ENCODE measurements around the gene OXTR. TPM values are rescaled to one million over a fixed set of nuclear protein-coding genes. Genes with fewer than 3 reads are reported as not detected.

OXTR gene
- total and polyA plus RNA-seq, 2 experiments from 2014 or later: 5.5 to 9.3 TPM

GRCh38 chr3:8794247-8794646, 24.8 kb upstream of the OXTR start:
- no peaks in the 10 kb centered on the region for H3K79me2 ChIP-seq (replicated peaks; ENCODE audit: insufficient read depth)
- H2AFZ ChIP-seq: no peak overlapping the region
- DNase-seq (ENCODE audit: low spot score): no peak
- Mint-ChIP-seq H3K4me1 (no peaks in the 10 kb centered on the region), H3K36me3 (ENCODE audit: low read depth) (no peaks in the 10 kb centered on the region), H3K9me3 (no peaks in the 10 kb centered on the region; the same call in 2 of the 3 replicates), H3K27ac (no peak overlapping the region), H3K27me3 (ENCODE audit: insufficient read depth, low read depth, poor library complexity) (peaks cover 6% of the 10 kb centered on the region), H3K4me3 (no peak overlapping the region)
- ATAC-seq: no peak
- H3F3A ChIP-seq (replicated peaks; ENCODE audit: low read depth): no peaks in the 10 kb centered on the region
- no peak overlapping the region for H3K27ac ChIP-seq (ENCODE audit: low read depth)
- no peak for TF ChIP-seq JUNB (IDR thresholded peaks at IDR 0.05; ENCODE audit: unreplicated experiment)
- TF ChIP-seq POLR2AphosphoS5 (IDR thresholded peaks at IDR 0.05; ENCODE audit: low read depth): no peak
- TF ChIP-seq NANOG (IDR thresholded peaks at IDR 0.05; ENCODE audit: borderline replicate concordance): no peak
- TF ChIP-seq, protein P1, sequence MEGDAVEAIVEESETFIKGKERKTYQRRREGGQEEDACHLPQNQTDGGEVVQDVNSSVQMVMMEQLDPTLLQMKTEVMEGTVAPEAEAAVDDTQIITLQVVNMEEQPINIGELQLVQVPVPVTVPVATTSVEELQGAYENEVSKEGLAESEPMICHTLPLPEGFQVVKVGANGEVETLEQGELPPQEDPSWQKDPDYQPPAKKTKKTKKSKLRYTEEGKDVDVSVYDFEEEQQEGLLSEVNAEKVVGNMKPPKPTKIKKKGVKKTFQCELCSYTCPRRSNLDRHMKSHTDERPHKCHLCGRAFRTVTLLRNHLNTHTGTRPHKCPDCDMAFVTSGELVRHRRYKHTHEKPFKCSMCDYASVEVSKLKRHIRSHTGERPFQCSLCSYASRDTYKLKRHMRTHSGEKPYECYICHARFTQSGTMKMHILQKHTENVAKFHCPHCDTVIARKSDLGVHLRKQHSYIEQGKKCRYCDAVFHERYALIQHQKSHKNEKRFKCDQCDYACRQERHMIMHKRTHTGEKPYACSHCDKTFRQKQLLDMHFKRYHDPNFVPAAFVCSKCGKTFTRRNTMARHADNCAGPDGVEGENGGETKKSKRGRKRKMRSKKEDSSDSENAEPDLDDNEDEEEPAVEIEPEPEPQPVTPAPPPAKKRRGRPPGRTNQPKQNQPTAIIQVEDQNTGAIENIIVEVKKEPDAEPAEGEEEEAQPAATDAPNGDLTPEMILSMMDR (conservative IDR thresholded peaks at IDR 0.05; ENCODE audit: low read depth in 2 of 2): no peak
- no peak for TF ChIP-seq ZNF331 (CRISPR knock-in tag; IDR thresholded peaks at IDR 0.05; ENCODE audit: low read depth)
- no peak for TF ChIP-seq EZH2 (IDR thresholded peaks at IDR 0.05; ENCODE audit: low read depth, unreplicated experiment)
- TF ChIP-seq, protein P2, sequence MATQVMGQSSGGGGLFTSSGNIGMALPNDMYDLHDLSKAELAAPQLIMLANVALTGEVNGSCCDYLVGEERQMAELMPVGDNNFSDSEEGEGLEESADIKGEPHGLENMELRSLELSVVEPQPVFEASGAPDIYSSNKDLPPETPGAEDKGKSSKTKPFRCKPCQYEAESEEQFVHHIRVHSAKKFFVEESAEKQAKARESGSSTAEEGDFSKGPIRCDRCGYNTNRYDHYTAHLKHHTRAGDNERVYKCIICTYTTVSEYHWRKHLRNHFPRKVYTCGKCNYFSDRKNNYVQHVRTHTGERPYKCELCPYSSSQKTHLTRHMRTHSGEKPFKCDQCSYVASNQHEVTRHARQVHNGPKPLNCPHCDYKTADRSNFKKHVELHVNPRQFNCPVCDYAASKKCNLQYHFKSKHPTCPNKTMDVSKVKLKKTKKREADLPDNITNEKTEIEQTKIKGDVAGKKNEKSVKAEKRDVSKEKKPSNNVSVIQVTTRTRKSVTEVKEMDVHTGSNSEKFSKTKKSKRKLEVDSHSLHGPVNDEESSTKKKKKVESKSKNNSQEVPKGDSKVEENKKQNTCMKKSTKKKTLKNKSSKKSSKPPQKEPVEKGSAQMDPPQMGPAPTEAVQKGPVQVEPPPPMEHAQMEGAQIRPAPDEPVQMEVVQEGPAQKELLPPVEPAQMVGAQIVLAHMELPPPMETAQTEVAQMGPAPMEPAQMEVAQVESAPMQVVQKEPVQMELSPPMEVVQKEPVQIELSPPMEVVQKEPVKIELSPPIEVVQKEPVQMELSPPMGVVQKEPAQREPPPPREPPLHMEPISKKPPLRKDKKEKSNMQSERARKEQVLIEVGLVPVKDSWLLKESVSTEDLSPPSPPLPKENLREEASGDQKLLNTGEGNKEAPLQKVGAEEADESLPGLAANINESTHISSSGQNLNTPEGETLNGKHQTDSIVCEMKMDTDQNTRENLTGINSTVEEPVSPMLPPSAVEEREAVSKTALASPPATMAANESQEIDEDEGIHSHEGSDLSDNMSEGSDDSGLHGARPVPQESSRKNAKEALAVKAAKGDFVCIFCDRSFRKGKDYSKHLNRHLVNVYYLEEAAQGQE (IDR thresholded peaks at IDR 0.05; ENCODE audit: unreplicated experiment): no peak
- TF ChIP-seq ETS1 (IDR thresholded peaks at IDR 0.05): no peak
- TF ChIP-seq, protein P3, sequence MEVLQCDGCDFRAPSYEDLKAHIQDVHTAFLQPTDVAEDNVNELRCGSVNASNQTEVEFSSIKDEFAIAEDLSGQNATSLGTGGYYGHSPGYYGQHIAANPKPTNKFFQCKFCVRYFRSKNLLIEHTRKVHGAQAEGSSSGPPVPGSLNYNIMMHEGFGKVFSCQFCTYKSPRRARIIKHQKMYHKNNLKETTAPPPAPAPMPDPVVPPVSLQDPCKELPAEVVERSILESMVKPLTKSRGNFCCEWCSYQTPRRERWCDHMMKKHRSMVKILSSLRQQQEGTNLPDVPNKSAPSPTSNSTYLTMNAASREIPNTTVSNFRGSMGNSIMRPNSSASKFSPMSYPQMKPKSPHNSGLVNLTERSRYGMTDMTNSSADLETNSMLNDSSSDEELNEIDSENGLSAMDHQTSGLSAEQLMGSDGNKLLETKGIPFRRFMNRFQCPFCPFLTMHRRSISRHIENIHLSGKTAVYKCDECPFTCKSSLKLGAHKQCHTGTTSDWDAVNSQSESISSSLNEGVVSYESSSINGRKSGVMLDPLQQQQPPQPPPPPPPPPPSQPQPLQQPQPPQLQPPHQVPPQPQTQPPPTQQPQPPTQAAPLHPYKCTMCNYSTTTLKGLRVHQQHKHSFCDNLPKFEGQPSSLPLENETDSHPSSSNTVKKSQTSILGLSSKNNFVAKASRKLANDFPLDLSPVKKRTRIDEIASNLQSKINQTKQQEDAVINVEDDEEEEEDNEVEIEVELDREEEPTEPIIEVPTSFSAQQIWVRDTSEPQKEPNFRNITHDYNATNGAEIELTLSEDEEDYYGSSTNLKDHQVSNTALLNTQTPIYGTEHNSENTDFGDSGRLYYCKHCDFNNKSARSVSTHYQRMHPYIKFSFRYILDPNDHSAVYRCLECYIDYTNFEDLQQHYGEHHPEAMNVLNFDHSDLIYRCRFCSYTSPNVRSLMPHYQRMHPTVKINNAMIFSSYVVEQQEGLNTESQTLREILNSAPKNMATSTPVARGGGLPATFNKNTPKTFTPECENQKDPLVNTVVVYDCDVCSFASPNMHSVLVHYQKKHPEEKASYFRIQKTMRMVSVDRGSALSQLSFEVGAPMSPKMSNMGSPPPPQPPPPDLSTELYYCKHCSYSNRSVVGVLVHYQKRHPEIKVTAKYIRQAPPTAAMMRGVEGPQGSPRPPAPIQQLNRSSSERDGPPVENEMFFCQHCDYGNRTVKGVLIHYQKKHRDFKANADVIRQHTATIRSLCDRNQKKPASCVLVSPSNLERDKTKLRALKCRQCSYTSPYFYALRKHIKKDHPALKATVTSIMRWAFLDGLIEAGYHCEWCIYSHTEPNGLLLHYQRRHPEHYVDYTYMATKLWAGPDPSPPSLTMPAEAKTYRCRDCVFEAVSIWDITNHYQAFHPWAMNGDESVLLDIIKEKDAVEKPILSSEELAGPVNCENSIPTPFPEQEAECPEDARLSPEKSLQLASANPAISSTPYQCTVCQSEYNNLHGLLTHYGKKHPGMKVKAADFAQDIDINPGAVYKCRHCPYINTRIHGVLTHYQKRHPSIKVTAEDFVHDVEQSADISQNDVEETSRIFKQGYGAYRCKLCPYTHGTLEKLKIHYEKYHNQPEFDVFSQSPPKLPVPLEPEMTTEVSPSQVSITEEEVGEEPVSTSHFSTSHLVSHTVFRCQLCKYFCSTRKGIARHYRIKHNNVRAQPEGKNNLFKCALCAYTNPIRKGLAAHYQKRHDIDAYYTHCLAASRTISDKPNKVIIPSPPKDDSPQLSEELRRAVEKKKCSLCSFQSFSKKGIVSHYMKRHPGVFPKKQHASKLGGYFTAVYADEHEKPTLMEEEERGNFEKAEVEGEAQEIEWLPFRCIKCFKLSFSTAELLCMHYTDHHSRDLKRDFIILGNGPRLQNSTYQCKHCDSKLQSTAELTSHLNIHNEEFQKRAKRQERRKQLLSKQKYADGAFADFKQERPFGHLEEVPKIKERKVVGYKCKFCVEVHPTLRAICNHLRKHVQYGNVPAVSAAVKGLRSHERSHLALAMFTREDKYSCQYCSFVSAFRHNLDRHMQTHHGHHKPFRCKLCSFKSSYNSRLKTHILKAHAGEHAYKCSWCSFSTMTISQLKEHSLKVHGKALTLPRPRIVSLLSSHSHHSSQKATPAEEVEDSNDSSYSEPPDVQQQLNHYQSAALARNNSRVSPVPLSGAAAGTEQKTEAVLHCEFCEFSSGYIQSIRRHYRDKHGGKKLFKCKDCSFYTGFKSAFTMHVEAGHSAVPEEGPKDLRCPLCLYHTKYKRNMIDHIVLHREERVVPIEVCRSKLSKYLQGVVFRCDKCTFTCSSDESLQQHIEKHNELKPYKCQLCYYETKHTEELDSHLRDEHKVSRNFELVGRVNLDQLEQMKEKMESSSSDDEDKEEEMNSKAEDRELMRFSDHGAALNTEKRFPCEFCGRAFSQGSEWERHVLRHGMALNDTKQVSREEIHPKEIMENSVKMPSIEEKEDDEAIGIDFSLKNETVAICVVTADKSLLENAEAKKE (CRISPR knock-in tag; IDR thresholded peaks at IDR 0.05): no peak
- TF ChIP-seq EZH2phosphoT487 (IDR thresholded peaks at IDR 0.05; ENCODE audit: unreplicated experiment): no peak
- TF ChIP-seq ZNF114 (CRISPR knock-in tag; IDR thresholded peaks at IDR 0.05): no peak
- TF ChIP-seq STAT1 (IDR thresholded peaks at IDR 0.05; ENCODE audit: unreplicated experiment): no peak
- TF ChIP-seq CREB1 (CRISPR knock-in tag; IDR thresholded peaks at IDR 0.05; ENCODE audit: low read depth): no peak
- H4K20me1 ChIP-seq (replicated peaks; ENCODE audit: insufficient read depth): no peaks in the 10 kb centered on the region; the same call in 1 of the 2 replicates
- H3K4me2 ChIP-seq: no peak overlapping the region
- H3K36me3 ChIP-seq (ENCODE audit: insufficient read depth): no peaks in the 10 kb centered on the region
- no peaks in the 10 kb centered on the region for H3K9me2 ChIP-seq (ENCODE audit: insufficient read depth)
- H3K27me3 ChIP-seq (ENCODE audit: insufficient read depth): no peaks in the 10 kb centered on the region
- H3K4me3 ChIP-seq: no peak overlapping the region
- no peaks in the 10 kb centered on the region for H3K4me1 ChIP-seq (ENCODE audit: insufficient read depth)
